ENCODE measurements around the gene GRM4.

GRCh38 chr6:34181908-34182307 lies 36.0 kb upstream of the GRM4 start:
- no peak for TF ChIP-seq POLR2A (IDR thresholded peaks at IDR 0.05)
- TF ChIP-seq, protein P1, sequence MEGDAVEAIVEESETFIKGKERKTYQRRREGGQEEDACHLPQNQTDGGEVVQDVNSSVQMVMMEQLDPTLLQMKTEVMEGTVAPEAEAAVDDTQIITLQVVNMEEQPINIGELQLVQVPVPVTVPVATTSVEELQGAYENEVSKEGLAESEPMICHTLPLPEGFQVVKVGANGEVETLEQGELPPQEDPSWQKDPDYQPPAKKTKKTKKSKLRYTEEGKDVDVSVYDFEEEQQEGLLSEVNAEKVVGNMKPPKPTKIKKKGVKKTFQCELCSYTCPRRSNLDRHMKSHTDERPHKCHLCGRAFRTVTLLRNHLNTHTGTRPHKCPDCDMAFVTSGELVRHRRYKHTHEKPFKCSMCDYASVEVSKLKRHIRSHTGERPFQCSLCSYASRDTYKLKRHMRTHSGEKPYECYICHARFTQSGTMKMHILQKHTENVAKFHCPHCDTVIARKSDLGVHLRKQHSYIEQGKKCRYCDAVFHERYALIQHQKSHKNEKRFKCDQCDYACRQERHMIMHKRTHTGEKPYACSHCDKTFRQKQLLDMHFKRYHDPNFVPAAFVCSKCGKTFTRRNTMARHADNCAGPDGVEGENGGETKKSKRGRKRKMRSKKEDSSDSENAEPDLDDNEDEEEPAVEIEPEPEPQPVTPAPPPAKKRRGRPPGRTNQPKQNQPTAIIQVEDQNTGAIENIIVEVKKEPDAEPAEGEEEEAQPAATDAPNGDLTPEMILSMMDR (IDR thresholded peaks at IDR 0.05), result no peak

Data from uterus (tissue), 2 donors.